WTC11 (cell line): ENCODE measurements around the gene WNT5B.

Experiments
- ARID4B ChIP-seq: sonication (generic); formaldehyde crosslinking; IDR thresholded peaks from 2 replicates; pipeline ENCODE4 v1.8.0; 2023; ENCODE audit warnings: missing genetic modification reagents, mild to moderate bottlenecking, borderline replicate concordance
- CTCF ChIP-seq: fragments of 200-600 bp; IDR thresholded peaks from 2 replicates; pipeline ENCODE4 v1.8.0; 2022; ENCODE audit warnings: antibody characterized with exemption
- NR3C1 ChIP-seq: sonication (generic); formaldehyde crosslinking; conservative IDR thresholded peaks from 2 replicates; pipeline ENCODE4 v1.8.1; 2023; ENCODE audit warnings: low read depth, mild to moderate bottlenecking, missing genetic modification reagents
- TCF7 ChIP-seq: sonication (generic); formaldehyde crosslinking; IDR thresholded peaks from 2 replicates; pipeline ENCODE4 v1.8.0; 2022; ENCODE audit warnings: mild to moderate bottlenecking, low read depth, missing genetic modification reagents, moderate library complexity
- ZBTB43 ChIP-seq: sonication (generic); formaldehyde crosslinking; IDR thresholded peaks from 2 replicates; pipeline ENCODE4 v1.8.1; 2023; ENCODE audit warnings: mild to moderate bottlenecking, missing genetic modification reagents

- TF ChIP-seq CTCF (no peak), ARID4B (CRISPR knock-in tag) (no peak), TCF7 (CRISPR knock-in tag) (no peak), ZBTB43 (no peak), NR3C1 (CRISPR knock-in tag) (no peak)
Measured at GRCh38 chr12:1646569-1647284, 17.7 kb downstream of the WNT5B start.
